Measurements from ENCODE around the gene SLC22A7.

Gene SLC22A7

DNA sequence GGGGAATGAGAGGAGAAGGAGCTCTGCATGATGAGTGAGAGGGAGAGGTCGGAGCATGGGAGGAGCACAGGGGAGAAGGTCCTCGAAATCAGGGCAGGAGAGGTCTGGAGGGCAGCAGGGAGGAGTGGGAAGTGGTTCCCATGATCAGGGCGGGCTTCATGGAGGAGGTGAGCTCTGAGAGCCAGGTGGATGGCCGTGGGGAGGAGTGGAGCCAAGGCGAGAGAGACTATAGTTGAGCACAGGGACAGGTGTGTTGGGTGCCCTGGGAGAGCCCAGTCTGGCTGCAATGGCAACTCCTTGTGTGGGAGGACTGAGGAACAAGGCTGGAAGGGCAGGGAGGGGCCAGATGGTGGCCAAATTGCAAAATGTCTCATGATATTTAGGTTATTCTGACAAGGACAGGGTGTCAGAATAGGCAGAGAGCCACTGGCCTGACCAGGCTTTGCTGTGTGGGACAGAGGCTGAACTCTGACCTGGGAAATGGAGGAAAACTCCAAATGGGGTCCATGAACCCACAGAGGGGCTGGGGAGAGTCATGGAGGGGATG is 33.4 kb upstream of the SLC22A7 start:
- 71% methylated on average over 5 of the region's 5 CpGs for WGBS
- H2BK5ac ChIP-seq (ENCODE audit: low read depth, low read length, poor library complexity, severe bottlenecking), result no peak overlapping the region
- H2BK15ac ChIP-seq (ENCODE audit: low read depth, poor library complexity, severe bottlenecking), result no peak overlapping the region
- H3K4me1 ChIP-seq (ENCODE audit: control insufficient read depth, insufficient read depth, low read depth, low read length), result peaks cover 5% of the 10 kb centered on the region
- H4K91ac ChIP-seq (ENCODE audit: low read length), result no peak overlapping the region
- H3K4me3 ChIP-seq (ENCODE audit: insufficient read depth in 1 of 2, low read depth in 1 of 2, low read length in 2 of 2), result no peak overlapping the region
- no peak overlapping the region for H3K4ac ChIP-seq (ENCODE audit: low read depth in 1 of 2, low read length in 2 of 2)
- no peaks in the 10 kb centered on the region for H3K79me1 ChIP-seq (replicated peaks; ENCODE audit: low read length, poor library complexity, severe bottlenecking)
- no peak overlapping the region for H3K23ac ChIP-seq (ENCODE audit: low read length in 2 of 2)
- no peak overlapping the region for H2BK12ac ChIP-seq (ENCODE audit: low read length in 2 of 2)
- DNase-seq, result no peak
- H2BK120ac ChIP-seq (ENCODE audit: low read depth, low read length), result no peak overlapping the region
- no peaks in the 10 kb centered on the region for H3K36me3 ChIP-seq (ENCODE audit: control insufficient read depth in 1 of 2, insufficient read depth in 2 of 2, low read depth in 1 of 2, low read length in 2 of 2)
- no peak overlapping the region for H3K4me2 ChIP-seq (ENCODE audit: low read length, poor library complexity, severe bottlenecking)
- no peak overlapping the region for H3K18ac ChIP-seq (ENCODE audit: low read depth in 1 of 2, low read length in 2 of 2)
- no peak overlapping the region for H3K14ac ChIP-seq (ENCODE audit: low read length in 2 of 2)
- H3K27ac ChIP-seq (ENCODE audit: low read length, poor library complexity, severe bottlenecking), result no peak overlapping the region
- H3K27me3 ChIP-seq (ENCODE audit: control insufficient read depth in 1 of 2, insufficient read depth in 1 of 2, low read length in 2 of 2), result peaks cover 37 to 60% of the 10 kb centered on the region in 2 experiments
- H3K9ac ChIP-seq (ENCODE audit: low read length), result no peak overlapping the region
- no peak overlapping the region for H2AFZ ChIP-seq (ENCODE audit: low read depth, low read length)
- no peak overlapping the region for H4K8ac ChIP-seq (ENCODE audit: low read length)
- no peak overlapping the region for H2AK5ac ChIP-seq (ENCODE audit: low read length, severe bottlenecking)
- H3K9me3 ChIP-seq (ENCODE audit: control insufficient read depth, low read length), result no peaks in the 10 kb centered on the region

DNA sequence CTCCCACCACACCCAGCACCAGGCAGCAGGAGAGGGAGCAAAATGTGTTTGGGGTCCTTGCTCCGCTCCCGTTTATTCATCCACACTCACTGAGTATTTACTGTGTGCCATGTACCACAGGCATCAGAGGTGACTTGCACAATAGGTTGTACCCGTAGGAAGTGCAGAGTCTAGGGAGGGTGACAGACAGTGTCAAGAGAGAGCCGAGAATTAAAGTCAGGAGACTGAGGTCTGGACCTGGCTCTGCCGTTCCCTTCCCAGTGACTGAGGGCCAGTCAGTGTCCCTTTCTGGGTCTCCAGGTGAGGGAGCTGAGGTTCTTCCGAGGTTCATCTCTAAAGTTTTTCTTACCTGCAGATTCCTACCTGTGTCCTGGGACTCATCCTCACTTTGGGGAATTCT is 32.5 kb upstream of the SLC22A7 start:
- H2BK120ac ChIP-seq (ENCODE audit: low read depth, low read length), result no peak overlapping the region
- H2BK15ac ChIP-seq (ENCODE audit: low read depth, poor library complexity, severe bottlenecking), result no peak overlapping the region
- H3K9me3 ChIP-seq (ENCODE audit: control insufficient read depth, low read length), result no peaks in the 10 kb centered on the region
- no peaks in the 10 kb centered on the region for H3K36me3 ChIP-seq (ENCODE audit: control insufficient read depth in 1 of 2, insufficient read depth in 2 of 2, low read depth in 1 of 2, low read length in 2 of 2)
- no peak overlapping the region for H3K9ac ChIP-seq (ENCODE audit: low read length)
- H2AK5ac ChIP-seq (ENCODE audit: low read length, severe bottlenecking), result no peak overlapping the region
- no peak overlapping the region for H2BK5ac ChIP-seq (ENCODE audit: low read depth, low read length, poor library complexity, severe bottlenecking)
- 87% methylated on average over 5 of the region's 6 CpGs for WGBS
- no peaks in the 10 kb centered on the region for H3K79me1 ChIP-seq (replicated peaks; ENCODE audit: low read length, poor library complexity, severe bottlenecking)
- H3K4me3 ChIP-seq (ENCODE audit: insufficient read depth in 1 of 2, low read depth in 1 of 2, low read length in 2 of 2), result no peak overlapping the region
- H4K91ac ChIP-seq (ENCODE audit: low read length), result no peak overlapping the region
- H3K4ac ChIP-seq (ENCODE audit: low read depth in 1 of 2, low read length in 2 of 2), result no peak overlapping the region
- H3K14ac ChIP-seq (ENCODE audit: low read length in 2 of 2), result no peak overlapping the region
- no peak for DNase-seq
- no peak overlapping the region for H3K23ac ChIP-seq (ENCODE audit: low read length in 2 of 2)
- H3K18ac ChIP-seq (ENCODE audit: low read depth in 1 of 2, low read length in 2 of 2), result no peak overlapping the region
- no peak overlapping the region for H4K8ac ChIP-seq (ENCODE audit: low read length)
- H2AFZ ChIP-seq (ENCODE audit: low read depth, low read length), result no peak overlapping the region
- peaks cover 6% of the 10 kb centered on the region for H3K4me1 ChIP-seq (ENCODE audit: control insufficient read depth, insufficient read depth, low read depth, low read length)
- peaks cover 36 to 59% of the 10 kb centered on the region in 2 experiments for H3K27me3 ChIP-seq (ENCODE audit: control insufficient read depth in 1 of 2, insufficient read depth in 1 of 2, low read length in 2 of 2)
- no peak overlapping the region for H2BK12ac ChIP-seq (ENCODE audit: low read length in 2 of 2)
- H3K27ac ChIP-seq (ENCODE audit: low read length, poor library complexity, severe bottlenecking), result no peak overlapping the region
- H3K4me2 ChIP-seq (ENCODE audit: low read length, poor library complexity, severe bottlenecking), result no peak overlapping the region

DNA sequence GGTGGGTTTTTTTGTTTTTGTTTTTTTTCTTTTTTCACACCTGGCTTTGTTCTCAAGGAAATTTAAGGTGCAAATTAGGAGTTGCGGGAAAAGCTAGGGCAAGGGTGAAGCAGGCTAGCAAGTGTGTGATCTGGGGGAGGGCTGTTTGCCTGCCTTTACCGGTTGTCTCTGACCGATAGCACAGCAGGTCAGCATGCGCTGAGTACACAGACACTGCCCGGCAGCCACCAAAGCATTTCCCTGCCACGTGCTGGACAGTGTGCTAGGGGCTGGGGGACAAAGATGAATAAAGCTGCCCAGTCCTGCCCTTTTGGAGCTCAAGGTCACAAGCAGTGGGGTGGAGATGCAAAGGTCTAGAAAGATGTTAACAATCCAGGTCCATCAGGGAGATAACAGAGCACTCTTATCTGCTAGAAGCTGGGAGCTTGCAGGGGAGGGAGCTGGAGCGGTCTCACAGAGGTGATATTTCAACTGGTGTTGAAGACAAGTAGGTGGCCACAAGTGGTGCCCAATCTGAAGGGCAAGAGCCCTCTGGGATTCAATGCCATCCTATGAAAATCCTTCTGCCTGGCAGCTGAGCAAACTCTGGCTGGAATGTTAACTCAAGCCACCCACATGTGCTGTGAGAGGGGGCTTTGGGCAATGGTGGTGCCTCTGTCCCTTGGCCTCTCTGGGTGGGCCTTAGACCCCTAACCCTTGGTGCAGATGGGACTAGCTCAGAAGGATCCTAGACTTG is 30.3 kb upstream of the SLC22A7 start:
- Histone ChIP-seq H4K8ac (ENCODE audit: low read length) (no peak overlapping the region), H3K27ac (ENCODE audit: low read length, poor library complexity, severe bottlenecking) (no peak overlapping the region)

GRCh38 chr6:43268355-43268700 is 29.7 kb upstream of the SLC22A7 start:
- H2BK12ac ChIP-seq (ENCODE audit: low read length in 2 of 2), result no peak overlapping the region
- H3K9me3 ChIP-seq (ENCODE audit: control insufficient read depth, low read length), result no peaks in the 10 kb centered on the region
- DNase-seq, result no peak
- no peak overlapping the region for H2BK120ac ChIP-seq (ENCODE audit: low read depth, low read length)
- H3K4me3 ChIP-seq (ENCODE audit: insufficient read depth in 1 of 2, low read depth in 1 of 2, low read length in 2 of 2), result no peak overlapping the region
- no peak overlapping the region for H3K18ac ChIP-seq (ENCODE audit: low read depth in 1 of 2, low read length in 2 of 2)
- WGBS, result 83% methylated on average over 3 of the region's 3 CpGs
- no peak overlapping the region for H2AFZ ChIP-seq (ENCODE audit: low read depth, low read length)
- no peak overlapping the region for H4K8ac ChIP-seq (ENCODE audit: low read length)
- no peak overlapping the region for H3K4ac ChIP-seq (ENCODE audit: low read depth in 1 of 2, low read length in 2 of 2)
- no peak overlapping the region for H3K4me2 ChIP-seq (ENCODE audit: low read length, poor library complexity, severe bottlenecking)
- H4K91ac ChIP-seq (ENCODE audit: low read length), result no peak overlapping the region
- no peak overlapping the region for H2BK5ac ChIP-seq (ENCODE audit: low read depth, low read length, poor library complexity, severe bottlenecking)
- H3K27ac ChIP-seq (ENCODE audit: low read length, poor library complexity, severe bottlenecking), result no peak overlapping the region
- no peak overlapping the region for H3K9ac ChIP-seq (ENCODE audit: low read length)
- H3K27me3 ChIP-seq (ENCODE audit: control insufficient read depth in 1 of 2, insufficient read depth in 1 of 2, low read length in 2 of 2), result peaks cover 57 to 81% of the 10 kb centered on the region in 2 experiments
- H2AK5ac ChIP-seq (ENCODE audit: low read length, severe bottlenecking), result no peak overlapping the region
- no peak overlapping the region for H3K23ac ChIP-seq (ENCODE audit: low read length in 2 of 2)
- no peaks in the 10 kb centered on the region for H3K36me3 ChIP-seq (ENCODE audit: control insufficient read depth in 1 of 2, insufficient read depth in 2 of 2, low read depth in 1 of 2, low read length in 2 of 2)
- H3K79me1 ChIP-seq (replicated peaks; ENCODE audit: low read length, poor library complexity, severe bottlenecking), result no peaks in the 10 kb centered on the region
- peaks cover 6% of the 10 kb centered on the region for H3K4me1 ChIP-seq (ENCODE audit: control insufficient read depth, insufficient read depth, low read depth, low read length)
- no peak overlapping the region for H2BK15ac ChIP-seq (ENCODE audit: low read depth, poor library complexity, severe bottlenecking)
- no peak overlapping the region for H3K14ac ChIP-seq (ENCODE audit: low read length in 2 of 2)

More for the DNA sequence above, 30.3 kb upstream of the SLC22A7 start:
- Histone ChIP-seq H3K23ac (ENCODE audit: low read length in 2 of 2) (no peak overlapping the region), H3K18ac (ENCODE audit: low read depth in 1 of 2, low read length in 2 of 2) (no peak overlapping the region), H2AFZ (ENCODE audit: low read depth, low read length) (no peak overlapping the region), H3K4me1 (ENCODE audit: control insufficient read depth, insufficient read depth, low read depth, low read length) (peaks cover 6% of the 10 kb centered on the region), H4K91ac (ENCODE audit: low read length) (no peak overlapping the region), H3K4ac (ENCODE audit: low read depth in 1 of 2, low read length in 2 of 2) (no peak overlapping the region), H3K4me3 (ENCODE audit: insufficient read depth in 1 of 2, low read depth in 1 of 2, low read length in 2 of 2) (no peak overlapping the region), H3K9me3 (ENCODE audit: control insufficient read depth, low read length) (no peaks in the 10 kb centered on the region), H3K27me3 (ENCODE audit: control insufficient read depth in 1 of 2, insufficient read depth in 1 of 2, low read length in 2 of 2) (peaks cover 54 to 76% of the 10 kb centered on the region in 2 experiments), H2BK12ac (ENCODE audit: low read length in 2 of 2) (no peak overlapping the region), H3K9ac (ENCODE audit: low read length) (no peak overlapping the region), H3K79me1 (replicated peaks; ENCODE audit: low read length, poor library complexity, severe bottlenecking) (no peaks in the 10 kb centered on the region), H2BK5ac (ENCODE audit: low read depth, low read length, poor library complexity, severe bottlenecking) (no peak overlapping the region), H3K36me3 (ENCODE audit: control insufficient read depth in 1 of 2, insufficient read depth in 2 of 2, low read depth in 1 of 2, low read length in 2 of 2) (no peaks in the 10 kb centered on the region), H3K14ac (ENCODE audit: low read length in 2 of 2) (no peak overlapping the region), H2BK120ac (ENCODE audit: low read depth, low read length) (no peak overlapping the region), H2BK15ac (ENCODE audit: low read depth, poor library complexity, severe bottlenecking) (no peak overlapping the region), H2AK5ac (ENCODE audit: low read length, severe bottlenecking) (no peak overlapping the region), H3K4me2 (ENCODE audit: low read length, poor library complexity, severe bottlenecking) (no peak overlapping the region)
- DNase-seq, result no peak
- WGBS, result 25% methylated on average over 7 of the region's 7 CpGs
